ENCODE data around the gene FNIP2. TPM values are rescaled to one million over a fixed set of nuclear protein-coding genes. Genes with fewer than 3 reads are reported as not detected.

Gene FNIP2
- total RNA-seq, 1 experiment from 2014 or later = 35.3 TPM

DNA sequence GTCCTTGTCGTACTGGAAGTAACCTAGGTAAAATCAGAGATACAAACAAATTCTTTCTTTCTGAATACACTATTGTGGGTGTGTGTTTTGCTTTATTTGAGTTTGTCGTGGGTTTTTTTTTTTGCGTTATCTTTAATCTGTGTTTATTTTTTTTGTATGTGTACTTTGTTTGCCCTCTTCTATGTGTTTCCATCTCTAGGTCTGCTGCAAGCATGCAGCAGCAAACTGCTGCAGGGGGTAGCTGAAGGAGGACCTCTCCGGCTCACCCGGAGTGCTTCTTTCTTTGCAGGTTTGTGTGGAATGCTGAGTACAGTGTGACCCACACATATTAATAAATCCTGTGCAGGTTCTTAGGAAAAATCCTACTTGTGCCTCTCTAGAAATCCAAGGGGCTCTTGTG, 64.8 kb downstream of the FNIP2 start:
- TF ChIP-seq, protein P1, sequence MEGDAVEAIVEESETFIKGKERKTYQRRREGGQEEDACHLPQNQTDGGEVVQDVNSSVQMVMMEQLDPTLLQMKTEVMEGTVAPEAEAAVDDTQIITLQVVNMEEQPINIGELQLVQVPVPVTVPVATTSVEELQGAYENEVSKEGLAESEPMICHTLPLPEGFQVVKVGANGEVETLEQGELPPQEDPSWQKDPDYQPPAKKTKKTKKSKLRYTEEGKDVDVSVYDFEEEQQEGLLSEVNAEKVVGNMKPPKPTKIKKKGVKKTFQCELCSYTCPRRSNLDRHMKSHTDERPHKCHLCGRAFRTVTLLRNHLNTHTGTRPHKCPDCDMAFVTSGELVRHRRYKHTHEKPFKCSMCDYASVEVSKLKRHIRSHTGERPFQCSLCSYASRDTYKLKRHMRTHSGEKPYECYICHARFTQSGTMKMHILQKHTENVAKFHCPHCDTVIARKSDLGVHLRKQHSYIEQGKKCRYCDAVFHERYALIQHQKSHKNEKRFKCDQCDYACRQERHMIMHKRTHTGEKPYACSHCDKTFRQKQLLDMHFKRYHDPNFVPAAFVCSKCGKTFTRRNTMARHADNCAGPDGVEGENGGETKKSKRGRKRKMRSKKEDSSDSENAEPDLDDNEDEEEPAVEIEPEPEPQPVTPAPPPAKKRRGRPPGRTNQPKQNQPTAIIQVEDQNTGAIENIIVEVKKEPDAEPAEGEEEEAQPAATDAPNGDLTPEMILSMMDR (IDR thresholded peaks at IDR 0.05; ENCODE audit: unreplicated experiment) = no peak
- CTCF ChIA-PET = no interaction called here
- no peak overlapping the region for H3K27ac Mint-ChIP-seq (ENCODE audit: unreplicated experiment)
- H3K4me3 Mint-ChIP-seq (ENCODE audit: low read depth, unreplicated experiment) = no peak overlapping the region
- DNase-seq = no peak
- no peaks in the 10 kb centered on the region for H3K27me3 Mint-ChIP-seq (ENCODE audit: unreplicated experiment)
- intact Hi-C loops (cut with micrococcal nuclease; ENCODE audit: unreplicated experiment) = no loop called here
- no peaks in the 10 kb centered on the region for H3K9me3 Mint-ChIP-seq (ENCODE audit: low read depth, unreplicated experiment)
- no TSS peak for BruUV-seq (replicated peaks)
- H3K36me3 Mint-ChIP-seq (ENCODE audit: insufficient read depth, unreplicated experiment) = peaks cover 28% of the 10 kb centered on the region
- H3K4me1 Mint-ChIP-seq (ENCODE audit: low read depth, unreplicated experiment) = peaks cover 21% of the 10 kb centered on the region

DNA sequence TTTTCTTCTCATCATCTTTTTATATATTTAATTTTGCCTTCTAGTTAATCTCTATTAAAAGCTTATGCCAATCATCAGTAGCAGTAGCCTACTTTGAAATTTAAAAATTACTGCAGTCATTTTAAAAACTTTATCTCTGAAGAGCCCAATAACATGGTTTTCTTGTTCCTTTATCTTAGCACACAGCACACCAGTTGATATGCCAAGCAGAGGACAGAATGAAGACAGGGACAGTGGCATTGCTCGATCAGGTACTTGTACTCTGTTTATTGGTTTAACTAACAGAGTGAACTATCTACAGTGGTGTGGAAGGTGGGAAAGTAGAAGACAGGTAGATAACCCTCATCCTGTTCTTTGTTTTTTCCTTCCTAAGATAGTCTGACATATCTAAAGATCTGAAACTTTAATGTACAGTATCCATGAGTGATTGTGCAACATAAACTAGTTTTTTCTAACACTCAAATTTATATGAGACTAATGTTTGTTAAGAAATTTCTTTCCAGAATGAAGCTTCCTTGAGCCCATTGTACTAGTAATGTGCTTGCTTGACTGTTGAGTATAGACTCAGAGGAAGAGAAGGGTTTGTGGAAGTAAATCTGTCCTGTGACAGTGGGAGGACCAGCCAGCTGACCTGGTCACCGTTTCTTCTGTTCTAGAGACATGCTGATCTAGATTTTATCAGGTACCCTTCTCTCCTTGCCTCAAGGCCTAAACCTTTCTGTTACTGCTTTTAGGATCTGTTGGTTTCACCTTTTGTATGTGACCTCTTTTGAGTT, 66.6 kb downstream of the FNIP2 start:
- BruUV-seq (replicated peaks) = no TSS peak
- H3K9me3 Mint-ChIP-seq (ENCODE audit: low read depth, unreplicated experiment) = no peaks in the 10 kb centered on the region

DNA sequence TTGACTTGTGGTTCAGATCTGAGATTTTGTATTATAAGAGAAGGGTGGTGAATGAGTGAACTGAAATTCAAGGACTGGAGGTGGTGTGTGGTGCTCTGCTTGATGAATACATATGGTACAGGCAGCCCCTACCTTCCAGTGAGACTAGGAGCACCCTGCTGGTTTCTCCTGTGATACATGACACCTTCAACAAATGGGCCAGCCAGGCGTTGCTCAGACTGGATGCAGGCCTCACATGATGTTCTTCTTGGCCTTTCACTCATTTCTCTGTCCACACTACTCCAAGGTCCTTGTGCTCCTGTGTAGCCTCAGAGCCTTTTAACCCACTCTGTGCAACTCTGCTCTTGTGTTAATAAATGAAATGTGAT, 67.2 kb downstream of the FNIP2 start:
- H3K4me1 Mint-ChIP-seq (ENCODE audit: low read depth, unreplicated experiment) = peaks cover 4% of the 10 kb centered on the region
- no TSS peak for BruUV-seq (replicated peaks)
- intact Hi-C loops (cut with micrococcal nuclease; ENCODE audit: unreplicated experiment) = no loop called here
- CTCF ChIA-PET = no interaction called here
- no peak overlapping the region for H3K4me3 Mint-ChIP-seq (ENCODE audit: low read depth, unreplicated experiment)
- H3K9me3 Mint-ChIP-seq (ENCODE audit: low read depth, unreplicated experiment) = no peaks in the 10 kb centered on the region
- no peak overlapping the region for H3K27ac Mint-ChIP-seq (ENCODE audit: unreplicated experiment)
- TF ChIP-seq, protein P1 (IDR thresholded peaks at IDR 0.05; ENCODE audit: unreplicated experiment) = no peak
- no peak for DNase-seq
- peaks cover 16% of the 10 kb centered on the region for H3K36me3 Mint-ChIP-seq (ENCODE audit: insufficient read depth, unreplicated experiment)
- no peaks in the 10 kb centered on the region for H3K27me3 Mint-ChIP-seq (ENCODE audit: unreplicated experiment)

More for the DNA sequence above, 66.6 kb downstream of the FNIP2 start:
- DNase-seq = no peak
- TF ChIP-seq, protein P1 (IDR thresholded peaks at IDR 0.05; ENCODE audit: unreplicated experiment) = no peak
- CTCF ChIA-PET = no interaction called here
- Mint-ChIP-seq H3K27me3 (ENCODE audit: unreplicated experiment) (no peaks in the 10 kb centered on the region), H3K36me3 (ENCODE audit: insufficient read depth, unreplicated experiment) (peaks cover 21% of the 10 kb centered on the region), H3K4me3 (ENCODE audit: low read depth, unreplicated experiment) (no peak overlapping the region), H3K4me1 (ENCODE audit: low read depth, unreplicated experiment) (peaks cover 9% of the 10 kb centered on the region), H3K27ac (ENCODE audit: unreplicated experiment) (no peak overlapping the region)
- intact Hi-C loops (cut with micrococcal nuclease; ENCODE audit: unreplicated experiment) = no loop called here

DNA sequence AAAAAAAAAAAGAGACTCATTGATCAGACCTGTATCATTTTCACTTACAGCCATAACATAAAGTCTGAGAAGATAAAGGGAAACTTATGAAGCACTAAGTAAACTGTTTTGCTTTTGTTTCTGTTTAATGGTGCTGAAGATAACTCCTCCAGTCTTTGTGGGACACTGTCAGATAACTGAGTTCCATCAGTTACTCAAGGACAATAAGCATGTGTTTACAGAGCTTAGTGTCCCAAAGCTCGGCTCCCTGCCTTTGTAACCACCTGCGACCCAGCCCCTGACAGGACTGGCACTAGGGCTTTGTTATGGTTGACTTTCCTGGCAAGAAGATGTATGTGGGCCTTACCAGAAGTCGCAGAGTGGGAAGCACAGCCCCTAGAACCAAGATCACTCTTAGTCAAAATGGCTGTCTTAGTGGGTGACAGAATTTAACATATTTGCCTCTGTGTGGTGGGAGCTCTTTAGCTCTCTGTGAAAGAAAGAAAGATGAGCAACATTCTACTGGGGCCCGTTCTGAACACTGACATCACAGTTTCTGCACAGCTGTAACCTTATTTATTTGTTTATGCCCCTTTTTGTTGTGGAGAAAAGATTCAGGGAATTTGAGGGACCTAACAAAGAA, 68.1 kb downstream of the FNIP2 start:
- H3K4me1 Mint-ChIP-seq (ENCODE audit: low read depth, unreplicated experiment) = no peaks in the 10 kb centered on the region
- no TSS peak for BruUV-seq (replicated peaks)
- no peak overlapping the region for H3K4me3 Mint-ChIP-seq (ENCODE audit: low read depth, unreplicated experiment)
- CTCF ChIA-PET = no interaction called here
- DNase-seq = no peak
- intact Hi-C loops (cut with micrococcal nuclease; ENCODE audit: unreplicated experiment) = no loop called here
- H3K27me3 Mint-ChIP-seq (ENCODE audit: unreplicated experiment) = no peaks in the 10 kb centered on the region
- TF ChIP-seq, protein P1 (IDR thresholded peaks at IDR 0.05; ENCODE audit: unreplicated experiment) = no peak
- no peak overlapping the region for H3K27ac Mint-ChIP-seq (ENCODE audit: unreplicated experiment)
- H3K36me3 Mint-ChIP-seq (ENCODE audit: insufficient read depth, unreplicated experiment) = peaks cover 13% of the 10 kb centered on the region
- no peaks in the 10 kb centered on the region for H3K9me3 Mint-ChIP-seq (ENCODE audit: low read depth, unreplicated experiment)

All from Calu3 (cell line).